T-helper 2 cell treated with Interferon-gamma antibody and Interleukin-4, amounts not matched to agents 100 ng/mL and 5 ng/mL, for 36 hours (primary cell): Measurements from ENCODE around the gene MCM5. TPM values are rescaled to one million over a fixed set of nuclear protein-coding genes. Genes with fewer than 3 reads are reported as not detected.
"Not testable (repeated sequence)": the region's sequence is repeated elsewhere in the genome, so short reads cannot be mapped to it uniquely, and the experiment has no call there.

Source experiments
- intact Hi-C: fragments of 100-400 bp; cut with micrococcal nuclease; formaldehyde crosslinking; loops from one replicate; pipeline ENCODE4 v1.15.1; 2023
- total RNA-seq: library from RNA; stranded (reverse); gene quantifications from 2 replicates; pipeline ENCODE4 v1.2.3, GENCODE V29; 2022

Gene MCM5
- total RNA-seq, 1 donor from 2014 or later, result 281 TPM

GRCh38 chr22:35467681-35468434 is 67.9 kb downstream of the MCM5 start:
- intact Hi-C loops, result no loop called here

GRCh38 chr22:35470903-35471321 is 71.0 kb downstream of the MCM5 start:
- intact Hi-C loops, result no loop called here

- intact Hi-C loops, result not testable (repeated sequence)
These were observed 71.6 kb downstream of the MCM5 start for GRCh38 chr22:35471566-35471965.

GRCh38 chr22:35472488-35472887 is 72.5 kb downstream of the MCM5 start:
- intact Hi-C loops, result no loop called here

- intact Hi-C loops, result no loop called here
These were observed 74.0 kb downstream of the MCM5 start for GRCh38 chr22:35473971-35474370.

Other genes starting within 250 kb of the MCM5 start
- gene HMGXB4, start 142.6 kb upstream of the MCM5 start, total RNA-seq, result 38.5 and 39.8 TPM in 2 replicates
- 19.4 and 23.3 TPM in 2 replicates for gene TOM1, start 100.2 kb upstream of the MCM5 start, total RNA-seq
- gene HMOX1, start 19.0 kb upstream of the MCM5 start, total RNA-seq, result 0.61 and 1.2 TPM in 2 replicates
- gene RASD2, start 140.7 kb downstream of the MCM5 start, total RNA-seq, result not detected in 2 replicates
- 0.36 and 0.68 TPM in 2 replicates for gene MB, start 217.2 kb downstream of the MCM5 start, total RNA-seq
- gene APOL6, start 248.3 kb downstream of the MCM5 start, total RNA-seq, result 73.1 and 73.9 TPM in 2 replicates